ENCODE data around the gene PPP2R3A.
"Not testable (repeated sequence)": the region's sequence is repeated elsewhere in the genome, so short reads cannot be mapped to it uniquely, and the experiment has no call there.

PPP2R3A gene

DNA sequence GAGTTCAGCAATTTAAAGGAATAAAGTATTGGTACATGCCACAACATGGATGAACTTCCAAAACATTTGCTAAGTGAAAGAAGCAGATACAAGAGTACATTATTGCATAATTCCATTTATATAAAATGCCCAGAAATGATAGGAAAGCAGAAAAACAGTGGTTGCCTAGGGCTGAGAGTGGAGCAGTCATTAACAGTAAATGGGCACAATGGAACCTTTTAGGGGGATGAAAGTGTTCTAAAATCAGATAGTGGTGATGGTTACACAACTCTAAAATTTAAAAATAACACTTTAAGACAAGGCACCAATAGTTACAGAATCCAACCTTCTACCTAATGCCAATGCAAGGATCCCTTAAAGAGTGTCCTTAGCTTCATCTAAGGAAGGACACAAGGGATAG, 196.0 kb downstream of the PPP2R3A start:
- Histone ChIP-seq H3K9ac (ENCODE audit: low read length) (no peak overlapping the region), H3K4me2 (ENCODE audit: low read length) (no peak overlapping the region), H3K36me3 (replicated peaks; ENCODE audit: low read depth, low read length) (no peaks in the 10 kb centered on the region), H3K9me3 (ENCODE audit: insufficient read depth, low read length) (no peaks in the 10 kb centered on the region), H3K4me3 (ENCODE audit: low read length) (no peak overlapping the region), H2AFZ (ENCODE audit: low read depth, low read length) (no peak overlapping the region), H4K20me1 (ENCODE audit: insufficient read depth, low read length) (peaks cover 91% of the 10 kb centered on the region), H3K27me3 (ENCODE audit: low read depth, low read length) (no peaks in the 10 kb centered on the region), H3K27ac (ENCODE audit: low read length) (no peak overlapping the region), H3K79me2 (ENCODE audit: low read length) (peaks cover 99% of the 10 kb centered on the region), H3K4me1 (ENCODE audit: low read length) (no peaks in the 10 kb centered on the region)
- TF ChIP-seq EZH2phosphoT487 (IDR thresholded peaks at IDR 0.05; ENCODE audit: low read depth) (no peak), CTCF (IDR thresholded peaks at IDR 0.05; ENCODE audit: low read depth, low read length) (no peak)

DNA sequence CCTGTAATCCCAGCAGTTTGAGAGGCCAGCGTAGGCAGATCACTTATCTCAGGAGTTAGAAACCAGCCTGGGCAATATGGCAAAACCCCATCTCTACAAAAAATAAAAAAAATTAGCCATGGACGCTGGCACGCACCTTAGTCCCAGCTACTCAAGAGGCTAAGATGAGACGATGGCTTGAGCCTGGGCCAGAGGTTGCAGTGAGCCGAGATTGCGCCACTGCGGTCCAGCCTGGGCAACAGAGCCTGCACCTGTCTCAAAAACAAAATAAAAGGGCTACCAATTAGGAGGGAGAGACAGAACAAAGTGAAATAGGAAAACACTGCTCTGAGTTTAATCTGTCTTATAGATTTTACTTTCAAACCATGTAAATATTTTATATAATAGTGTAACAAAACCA, 196.8 kb downstream of the PPP2R3A start:
- Histone ChIP-seq H3K27ac (ENCODE audit: low read length) (no peak overlapping the region), H3K4me2 (ENCODE audit: low read length) (no peak overlapping the region), H3K27me3 (ENCODE audit: low read depth, low read length) (no peaks in the 10 kb centered on the region), H3K36me3 (replicated peaks; ENCODE audit: low read depth, low read length) (no peaks in the 10 kb centered on the region), H3K79me2 (ENCODE audit: low read length) (peaks cover 99% of the 10 kb centered on the region), H3K9me3 (ENCODE audit: insufficient read depth, low read length) (no peaks in the 10 kb centered on the region), H3K4me1 (ENCODE audit: low read length) (no peaks in the 10 kb centered on the region), H4K20me1 (ENCODE audit: insufficient read depth, low read length) (peaks cover 91% of the 10 kb centered on the region), H2AFZ (ENCODE audit: low read depth, low read length) (no peak overlapping the region), H3K4me3 (ENCODE audit: low read length) (no peak overlapping the region), H3K9ac (ENCODE audit: low read length) (no peak overlapping the region)
- no peak for TF ChIP-seq CTCF (IDR thresholded peaks at IDR 0.05; ENCODE audit: low read depth, low read length)

DNA sequence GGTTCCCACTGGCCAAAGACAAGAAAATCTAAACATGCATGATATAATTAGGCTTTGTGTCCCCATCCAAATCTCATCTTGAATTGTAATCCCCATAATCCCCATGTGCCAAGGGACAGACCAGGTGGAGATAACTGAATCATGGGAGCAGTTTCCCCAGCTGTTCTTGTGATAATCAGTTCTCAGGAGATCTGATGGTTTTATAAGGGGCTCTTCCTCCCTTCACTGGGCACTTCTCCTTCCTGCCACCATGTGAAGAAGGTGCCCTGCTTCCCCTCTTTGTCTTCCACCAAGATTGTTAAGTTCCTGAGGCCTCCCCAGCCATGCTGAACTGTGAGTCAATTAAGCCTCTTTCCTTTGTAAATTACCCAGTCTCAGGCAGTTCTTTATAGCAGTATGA, 198.1 kb downstream of the PPP2R3A start:
- H3K27me3 ChIP-seq (ENCODE audit: low read depth, low read length); H3K4me1 ChIP-seq (ENCODE audit: low read length); H2AFZ ChIP-seq (ENCODE audit: low read depth, low read length); H3K36me3 ChIP-seq (replicated peaks; ENCODE audit: low read depth, low read length); H3K9ac ChIP-seq (ENCODE audit: low read length); H3K4me3 ChIP-seq (ENCODE audit: low read length); H3K9me3 ChIP-seq (ENCODE audit: insufficient read depth, low read length); H3K4me2 ChIP-seq (ENCODE audit: low read length); H3K27ac ChIP-seq (ENCODE audit: low read length): not testable (repeated sequence)
- Histone ChIP-seq H4K20me1 (ENCODE audit: insufficient read depth, low read length) (peaks cover 93% of the 10 kb centered on the region), H3K79me2 (ENCODE audit: low read length) (peaks cover 99% of the 10 kb centered on the region)

- Histone ChIP-seq H3K27me3 (ENCODE audit: low read depth, low read length) (no peaks in the 10 kb centered on the region), H3K36me3 (replicated peaks; ENCODE audit: low read depth, low read length) (peaks cover 4% of the 10 kb centered on the region), H3K9me3 (ENCODE audit: insufficient read depth, low read length) (no peaks in the 10 kb centered on the region), H2AFZ (ENCODE audit: low read depth, low read length) (no peak overlapping the region), H3K79me2 (ENCODE audit: low read length) (peaks cover 100% of the 10 kb centered on the region), H3K4me1 (ENCODE audit: low read length) (no peaks in the 10 kb centered on the region), H4K20me1 (ENCODE audit: insufficient read depth, low read length) (peaks cover 96% of the 10 kb centered on the region), H3K9ac (ENCODE audit: low read length) (no peak overlapping the region), H3K4me2 (ENCODE audit: low read length) (no peak overlapping the region), H3K4me3 (ENCODE audit: low read length) (no peak overlapping the region), H3K27ac (ENCODE audit: low read length) (no peak overlapping the region)
- TF ChIP-seq EZH2phosphoT487 (IDR thresholded peaks at IDR 0.05; ENCODE audit: low read depth) = no peak
- no peak for TF ChIP-seq CTCF (IDR thresholded peaks at IDR 0.05; ENCODE audit: low read depth, low read length)
Observed at GRCh38 chr3:136166507-136166906, 201.0 kb downstream of the PPP2R3A start.

- H3K4me3 ChIP-seq (ENCODE audit: low read length) = not testable (repeated sequence)
- H4K20me1 ChIP-seq (ENCODE audit: insufficient read depth, low read length) = peaks cover 96% of the 10 kb centered on the region
Observed at GRCh38 chr3:136168236-136168635, 202.7 kb downstream of the PPP2R3A start.

More at GRCh38 chr3:136168236-136168635, 202.7 kb downstream of the PPP2R3A start:
- H2AFZ ChIP-seq (ENCODE audit: low read depth, low read length); H3K9ac ChIP-seq (ENCODE audit: low read length); H3K4me1 ChIP-seq (ENCODE audit: low read length); H3K27ac ChIP-seq (ENCODE audit: low read length); H3K27me3 ChIP-seq (ENCODE audit: low read depth, low read length); H3K9me3 ChIP-seq (ENCODE audit: insufficient read depth, low read length); H3K36me3 ChIP-seq (replicated peaks; ENCODE audit: low read depth, low read length); H3K4me2 ChIP-seq (ENCODE audit: low read length): not testable (repeated sequence)
- peaks cover 100% of the 10 kb centered on the region for H3K79me2 ChIP-seq (ENCODE audit: low read length)
